A549 (cell line): ENCODE data around the gene SNRNP70.
"Not testable (repeated sequence)": the region's sequence is repeated elsewhere in the genome, so short reads cannot be mapped to it uniquely, and the experiment has no call there.

Experiments
- CBX2 ChIP-seq: fragments of 200-600 bp; sonication (generic); IDR thresholded peaks from 2 replicates; pipeline ENCODE4 v1.6.1; 2016; ENCODE audit warnings: low read depth, mild to moderate bottlenecking, borderline replicate concordance
- CTCF ChIP-seq: fragments of >200 bp; sonication (Bioruptor Twin); formaldehyde crosslinking; IDR thresholded peaks from 3 replicates; pipeline ENCODE4 v1.5.1; 2016
- ELK1 ChIP-seq: fragments of 150-350 bp; IDR thresholded peaks from 2 replicates; pipeline ENCODE4 v1.6.1; 2014; ENCODE audit warnings: low read depth, mild to moderate bottlenecking, low read length
- EP300 ChIP-seq, 2 experiments: fragments of >200 bp; sonication (Bioruptor Twin); formaldehyde crosslinking; IDR thresholded peaks; 2 replicates in 1 of 2; 3 replicates in 1 of 2; pipeline ENCODE4 v1.6.1; 2016 to 2017
- JUN ChIP-seq, 2 experiments: fragments of >200 bp; sonication (Bioruptor Twin); formaldehyde crosslinking; IDR thresholded peaks; 2 replicates in 1 of 2; 3 replicates in 1 of 2; pipeline ENCODE4 v1.6.1; 2016 to 2017
- JUNB ChIP-seq: fragments of >200 bp; sonication (Bioruptor Twin); formaldehyde crosslinking; IDR thresholded peaks from 2 replicates; pipeline ENCODE4 v1.6.1; 2016
- MAX ChIP-seq: IDR thresholded peaks from 2 replicates; pipeline ENCODE4 v1.6.1; 2012
- PBX3 ChIP-seq: IDR thresholded peaks from 2 replicates; pipeline ENCODE4 v1.6.1; 2012
- POLR2A ChIP-seq: IDR thresholded peaks from 2 replicates; pipeline ENCODE4 v1.6.1; 2012; ENCODE audit warnings: mild to moderate bottlenecking, low read length
- RCOR1 ChIP-seq: fragments of 150-350 bp; IDR thresholded peaks from 2 replicates; pipeline ENCODE4 v1.6.1; 2014; ENCODE audit warnings: antibody characterized with exemption, low read length, low read depth
- SMC3 ChIP-seq: fragments of >200 bp; sonication (Bioruptor Twin); formaldehyde crosslinking; IDR thresholded peaks from 3 replicates; pipeline ENCODE4 v1.6.1; 2018; ENCODE audit warnings: inconsistent platforms

GRCh38 chr19:49127225-49127624 is 42.0 kb downstream of the SNRNP70 start:
- TF ChIP-seq CTCF; RCOR1; CBX2; POLR2A; PBX3; EP300 (IDR thresholded peaks at IDR 0.05); JUN (IDR thresholded peaks at IDR 0.05); SMC3; JUNB; MAX; ELK1: not testable (repeated sequence)
